ENCODE results near the gene CISD3.

CISD3 gene

GRCh38 chr17:38711792-38712571 is 18.2 kb upstream of the CISD3 start:
- in situ Hi-C loops (cut with HindIII; ENCODE audit: low sequenced_read_pairs), result no loop called here
- DNase-seq (ENCODE audit: low read depth, low spot score), result no peak
- TF ChIP-seq, protein P1, sequence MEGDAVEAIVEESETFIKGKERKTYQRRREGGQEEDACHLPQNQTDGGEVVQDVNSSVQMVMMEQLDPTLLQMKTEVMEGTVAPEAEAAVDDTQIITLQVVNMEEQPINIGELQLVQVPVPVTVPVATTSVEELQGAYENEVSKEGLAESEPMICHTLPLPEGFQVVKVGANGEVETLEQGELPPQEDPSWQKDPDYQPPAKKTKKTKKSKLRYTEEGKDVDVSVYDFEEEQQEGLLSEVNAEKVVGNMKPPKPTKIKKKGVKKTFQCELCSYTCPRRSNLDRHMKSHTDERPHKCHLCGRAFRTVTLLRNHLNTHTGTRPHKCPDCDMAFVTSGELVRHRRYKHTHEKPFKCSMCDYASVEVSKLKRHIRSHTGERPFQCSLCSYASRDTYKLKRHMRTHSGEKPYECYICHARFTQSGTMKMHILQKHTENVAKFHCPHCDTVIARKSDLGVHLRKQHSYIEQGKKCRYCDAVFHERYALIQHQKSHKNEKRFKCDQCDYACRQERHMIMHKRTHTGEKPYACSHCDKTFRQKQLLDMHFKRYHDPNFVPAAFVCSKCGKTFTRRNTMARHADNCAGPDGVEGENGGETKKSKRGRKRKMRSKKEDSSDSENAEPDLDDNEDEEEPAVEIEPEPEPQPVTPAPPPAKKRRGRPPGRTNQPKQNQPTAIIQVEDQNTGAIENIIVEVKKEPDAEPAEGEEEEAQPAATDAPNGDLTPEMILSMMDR (IDR thresholded peaks at IDR 0.05; ENCODE audit: low read depth, low read length), result no peak
- H3K4me3 ChIP-seq (ENCODE audit: low read depth, low read length), result no peak overlapping the region

DNA sequence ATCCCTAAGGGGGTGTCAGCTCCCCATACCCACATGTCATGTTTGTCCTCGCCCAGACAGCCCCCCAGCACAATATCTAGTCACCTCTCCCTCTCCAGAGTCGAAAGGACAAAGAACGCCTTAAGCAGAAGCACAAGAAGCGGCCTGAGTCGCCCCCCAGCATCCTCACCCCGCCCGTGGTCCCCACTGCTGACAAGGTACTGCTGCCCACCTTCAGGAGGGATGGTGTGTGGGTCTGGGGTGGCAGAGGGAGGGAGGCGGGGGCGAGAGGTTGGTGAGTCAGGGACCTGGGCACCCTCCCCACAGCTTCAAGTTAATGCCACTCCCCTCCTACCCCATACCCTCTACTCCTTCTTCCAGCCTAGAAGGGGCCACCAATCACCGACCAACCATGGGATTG is 17.5 kb upstream of the CISD3 start:
- H3K4me3 ChIP-seq (ENCODE audit: low read depth, low read length), result no peak overlapping the region
- TF ChIP-seq, protein P1 (IDR thresholded peaks at IDR 0.05; ENCODE audit: low read depth, low read length), result no peak
- in situ Hi-C loops (cut with HindIII; ENCODE audit: low sequenced_read_pairs), result no loop called here
- no peak for DNase-seq (ENCODE audit: low read depth, low spot score)

GRCh38 chr17:38713456-38714075 is 16.6 kb upstream of the CISD3 start:
- DNase-seq (ENCODE audit: low read depth, low spot score), result no peak
- H3K4me3 ChIP-seq (ENCODE audit: low read depth, low read length), result no peak overlapping the region
- TF ChIP-seq, protein P1 (IDR thresholded peaks at IDR 0.05; ENCODE audit: low read depth, low read length), result no peak
- in situ Hi-C loops (cut with HindIII; ENCODE audit: low sequenced_read_pairs), result no loop called here

DNA sequence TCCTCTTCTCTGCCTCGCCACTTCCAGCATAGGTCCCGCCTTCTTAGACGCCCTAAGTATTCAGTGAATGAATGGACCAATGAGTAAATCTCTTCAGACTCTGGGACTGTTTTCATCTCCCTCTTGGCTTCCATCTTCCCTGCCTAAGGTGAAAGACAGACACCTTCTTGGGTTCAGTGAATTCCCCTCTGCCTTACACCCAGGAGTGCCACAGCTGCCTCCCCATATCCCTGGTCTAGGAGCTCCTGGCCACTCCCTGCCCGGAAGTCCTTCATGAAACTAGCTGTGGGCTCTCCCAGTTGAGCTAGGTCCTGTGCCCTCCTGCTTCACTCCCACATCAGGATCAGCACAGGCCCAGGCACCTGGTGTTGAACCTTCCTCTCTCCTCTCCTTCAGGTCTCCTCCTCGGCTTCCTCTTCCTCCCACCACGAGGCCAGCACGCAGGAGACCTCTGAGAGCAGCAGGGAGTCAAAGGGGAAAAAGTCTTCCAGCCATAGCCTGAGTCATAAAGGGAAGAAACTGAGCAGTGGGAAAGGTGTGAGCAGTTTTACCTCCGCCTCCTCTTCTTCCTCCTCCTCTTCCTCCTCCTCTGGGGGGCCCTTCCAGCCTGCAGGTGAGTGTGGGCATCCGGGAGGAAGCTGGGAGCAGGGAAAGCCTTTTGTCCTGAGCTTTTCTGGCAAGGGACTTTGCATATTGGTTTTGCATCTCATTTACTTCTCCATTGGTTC is 14.8 kb upstream of the CISD3 start:
- no peak overlapping the region for H3K4me3 ChIP-seq (ENCODE audit: low read depth, low read length)
- TF ChIP-seq, protein P1 (IDR thresholded peaks at IDR 0.05; ENCODE audit: low read depth, low read length), result no peak
- in situ Hi-C loops (cut with HindIII; ENCODE audit: low sequenced_read_pairs), result no loop called here
- DNase-seq (ENCODE audit: low read depth, low spot score), result no peak

DNA sequence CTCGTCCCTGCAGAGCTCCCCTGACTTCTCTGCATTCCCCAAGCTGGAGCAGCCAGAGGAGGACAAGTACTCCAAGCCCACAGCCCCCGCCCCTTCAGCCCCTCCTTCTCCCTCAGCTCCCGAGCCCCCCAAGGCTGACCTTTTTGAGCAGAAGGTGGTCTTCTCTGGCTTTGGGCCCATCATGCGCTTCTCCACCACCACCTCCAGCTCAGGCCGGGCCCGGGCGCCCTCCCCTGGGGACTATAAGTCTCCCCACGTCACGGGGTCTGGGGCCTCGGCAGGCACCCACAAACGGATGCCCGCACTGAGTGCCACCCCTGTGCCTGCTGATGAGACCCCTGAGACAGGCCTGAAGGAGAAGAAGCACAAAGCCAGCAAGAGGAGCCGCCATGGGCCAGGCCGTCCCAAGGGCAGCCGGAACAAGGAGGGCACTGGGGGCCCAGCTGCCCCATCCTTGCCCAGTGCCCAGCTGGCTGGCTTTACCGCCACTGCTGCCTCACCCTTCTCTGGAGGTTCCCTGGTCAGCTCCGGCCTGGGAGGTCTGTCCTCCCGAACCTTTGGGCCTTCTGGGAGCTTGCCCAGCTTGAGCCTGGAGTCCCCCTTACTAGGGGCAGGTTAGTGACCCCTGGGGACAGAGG is 13.7 kb upstream of the CISD3 start:
- TF ChIP-seq, protein P1 (IDR thresholded peaks at IDR 0.05; ENCODE audit: low read depth, low read length), result no peak
- DNase-seq (ENCODE audit: low read depth, low spot score), result no peak
- in situ Hi-C loops (cut with HindIII; ENCODE audit: low sequenced_read_pairs), result no loop called here
- H3K4me3 ChIP-seq (ENCODE audit: low read depth, low read length), result no peak overlapping the region

DNA sequence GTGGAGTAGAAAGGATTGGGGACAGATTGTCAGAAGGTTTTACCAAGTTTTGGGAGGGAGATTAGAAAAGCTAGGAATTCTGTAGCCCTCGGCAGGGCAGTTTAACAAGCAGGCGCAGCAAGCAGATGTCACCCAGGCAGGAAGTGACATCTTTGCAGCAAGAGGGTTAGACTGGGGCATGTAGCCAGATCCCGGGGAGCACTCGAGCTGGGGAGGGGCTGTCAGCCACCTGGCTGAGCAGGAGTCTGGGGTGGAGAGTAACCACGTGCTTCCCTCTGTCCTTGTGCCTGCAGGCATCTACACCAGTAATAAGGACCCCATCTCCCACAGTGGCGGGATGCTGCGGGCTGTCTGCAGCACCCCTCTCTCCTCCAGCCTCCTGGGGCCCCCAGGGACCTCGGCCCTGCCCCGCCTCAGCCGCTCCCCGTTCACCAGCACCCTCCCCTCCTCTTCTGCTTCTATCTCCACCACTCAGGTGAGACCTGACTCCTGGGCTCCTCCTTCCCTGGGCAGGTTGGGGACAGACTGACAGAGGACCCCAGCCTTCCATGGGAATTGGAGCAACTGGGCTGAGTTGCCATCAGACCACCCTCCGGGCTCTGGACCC is 12.9 kb upstream of the CISD3 start:
- TF ChIP-seq, protein P1 (IDR thresholded peaks at IDR 0.05; ENCODE audit: low read depth, low read length), result no peak
- no peak for DNase-seq (ENCODE audit: low read depth, low spot score)
- in situ Hi-C loops (cut with HindIII; ENCODE audit: low sequenced_read_pairs), result no loop called here
- H3K4me3 ChIP-seq (ENCODE audit: low read depth, low read length), result no peak overlapping the region

All from astrocyte of the spinal cord (primary cell).